HG03342 (cell line): ENCODE data around the gene KCMF1.

Experiments used
- ATAC-seq: cut with Tn5 transposase; IDR thresholded peaks from one replicate; pipeline ENCODE4 v1.9.1; 2021; ENCODE audit warnings: mild to moderate bottlenecking, moderate library complexity; ENCODE audit not compliant: unreplicated experiment

The KCMF1 gene

DNA sequence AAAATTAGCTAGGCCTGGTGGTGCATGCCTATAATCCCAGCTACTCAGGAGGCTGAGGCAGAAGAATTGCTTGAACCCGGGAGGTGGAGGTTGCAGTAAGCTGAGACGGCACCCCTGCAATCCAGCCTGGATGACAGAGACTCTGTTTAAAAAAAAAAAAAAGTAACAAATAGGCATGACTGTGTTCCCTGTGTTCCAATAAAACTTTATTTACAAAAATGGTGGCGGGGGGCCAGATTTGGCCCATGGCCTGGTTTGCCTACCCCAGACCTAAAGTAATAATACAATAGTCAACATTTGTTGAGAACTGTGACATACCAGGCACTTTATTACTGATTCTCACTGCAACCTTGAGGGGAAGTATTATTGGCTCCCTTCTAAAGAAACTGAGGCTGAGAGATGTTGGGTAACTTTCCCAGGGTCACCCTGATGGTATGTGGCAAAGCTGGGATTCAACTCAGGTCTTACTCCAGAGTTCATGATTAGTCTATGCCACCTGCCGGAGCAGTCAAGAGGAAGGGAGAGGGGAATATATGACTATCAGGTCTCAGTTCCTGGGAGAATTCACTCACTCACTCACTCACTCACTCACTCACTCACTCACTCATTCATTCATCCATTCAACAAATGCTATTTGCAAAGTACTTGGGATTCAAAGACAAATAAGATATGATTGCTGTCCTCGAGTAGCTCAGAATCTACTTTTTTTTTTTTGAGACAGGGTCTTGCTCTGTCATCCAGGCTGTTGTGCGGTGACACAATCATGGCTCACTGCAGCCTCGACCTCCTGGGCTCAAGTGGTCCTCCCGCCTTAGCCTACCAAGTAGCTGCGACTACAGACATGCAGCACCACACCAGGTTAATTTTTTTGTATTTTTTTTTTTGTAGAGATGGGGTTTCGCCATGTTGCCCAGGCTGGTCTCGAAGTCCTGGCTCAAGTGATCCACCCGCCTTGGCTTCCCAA, 14.3 kb upstream of the KCMF1 start:
- ATAC-seq: no peak

- ATAC-seq: no peak
Measured at GRCh38 chr2:84957771-84958134, 13.2 kb upstream of the KCMF1 start.

DNA sequence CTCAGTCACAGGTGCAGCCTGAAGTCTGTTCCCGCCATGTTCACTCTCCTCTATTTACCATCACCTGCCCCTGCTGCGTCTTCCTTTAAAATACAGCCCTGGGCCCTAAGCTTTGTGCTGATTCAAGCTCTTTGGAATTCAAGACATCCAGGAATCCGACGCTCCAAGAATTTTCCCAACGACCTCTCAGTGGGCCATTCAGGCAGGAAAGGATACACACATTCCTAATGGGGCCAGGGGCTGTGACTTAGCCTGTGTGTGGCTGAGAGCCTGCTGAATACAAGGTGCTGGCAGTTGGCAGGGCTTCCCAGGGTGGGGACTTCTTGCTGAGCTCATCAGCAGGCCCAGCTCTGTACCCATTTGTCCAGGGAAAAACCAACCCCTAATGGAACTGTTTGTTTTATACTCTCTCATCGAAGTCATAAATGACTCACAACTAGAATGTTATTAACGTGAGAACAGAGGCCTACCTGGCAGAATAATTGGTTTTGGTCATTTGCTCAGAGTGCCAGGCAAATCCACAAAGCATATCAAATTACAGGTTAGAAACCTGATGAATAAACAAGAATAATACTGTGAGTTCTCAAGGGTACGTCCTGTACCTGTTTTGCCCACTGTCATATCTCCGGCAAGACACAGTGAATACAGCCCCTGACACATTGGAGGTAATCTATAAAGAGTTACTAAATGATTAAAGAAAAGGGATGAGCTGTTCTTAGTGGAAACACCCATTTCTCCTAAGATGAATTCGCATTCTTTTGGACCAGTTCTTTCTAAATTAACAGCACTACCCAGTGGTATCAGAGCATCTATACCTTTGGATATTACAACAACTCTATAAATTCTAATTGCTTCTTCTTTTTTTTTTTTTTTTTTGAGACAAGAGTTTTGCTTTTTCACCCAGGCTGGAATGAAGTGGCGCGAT, 12.6 kb upstream of the KCMF1 start:
- ATAC-seq: no peak

- no peak for ATAC-seq
Measured at GRCh38 chr2:84959095-84959565, 11.8 kb upstream of the KCMF1 start.

GRCh38 chr2:84959566-84960506, 11.1 kb upstream of the KCMF1 start:
- ATAC-seq: no peak

GRCh38 chr2:84962917-84963316, 8.0 kb upstream of the KCMF1 start:
- no peak for ATAC-seq

GRCh38 chr2:84963323-84963691, 7.7 kb upstream of the KCMF1 start:
- no peak for ATAC-seq

DNA sequence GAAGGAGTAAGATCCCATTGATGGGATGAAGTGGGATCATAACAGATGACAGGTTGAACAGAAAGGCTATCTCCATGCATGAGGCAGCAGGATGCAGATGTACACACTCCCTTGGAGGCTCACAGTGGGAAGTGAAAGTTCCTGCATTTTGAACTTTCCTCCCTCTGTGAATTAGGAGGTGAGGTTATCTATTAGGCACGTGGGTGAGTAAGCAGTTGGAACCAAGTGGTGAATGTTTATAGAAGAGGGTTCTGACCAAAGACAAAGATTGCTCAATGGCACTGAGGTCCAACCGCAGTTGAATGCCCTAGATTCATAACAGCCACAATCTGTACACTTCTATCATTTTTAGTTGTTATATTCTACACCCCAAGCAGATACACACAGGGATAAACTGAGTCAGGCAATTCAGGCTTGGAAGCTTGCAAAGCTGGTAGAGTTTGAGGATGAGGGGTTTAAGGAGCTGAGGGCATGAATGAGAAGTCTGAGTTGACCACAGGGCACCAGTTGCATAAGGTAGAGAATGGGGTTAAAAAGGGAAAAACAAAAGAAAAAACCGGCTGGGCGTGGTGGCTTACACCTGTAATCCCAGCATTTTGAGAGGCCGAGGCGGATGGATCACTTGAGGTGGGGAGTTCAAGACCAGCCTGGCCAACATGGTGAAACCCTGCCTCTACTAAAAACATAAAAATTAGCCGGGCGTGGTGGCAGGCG, 7.1 kb upstream of the KCMF1 start:
- no peak for ATAC-seq

GRCh38 chr2:84964406-84965191, 6.4 kb upstream of the KCMF1 start:
- ATAC-seq: no peak

DNA sequence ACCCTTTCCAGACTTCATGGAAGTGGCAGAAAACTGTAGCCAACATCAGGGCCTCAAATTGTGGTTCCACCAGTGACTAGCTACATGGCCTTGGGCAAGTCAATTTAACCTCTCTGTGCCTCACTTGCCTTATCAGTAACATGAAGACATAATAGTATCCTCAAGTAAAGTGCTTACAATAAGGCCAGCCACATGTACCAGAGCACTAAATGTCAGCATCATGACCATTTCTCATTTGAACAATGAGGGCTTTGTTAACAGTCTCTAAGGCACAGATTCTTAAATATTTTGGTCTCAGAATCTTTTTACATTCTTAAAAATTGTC, 5.8 kb upstream of the KCMF1 start:
- ATAC-seq: no peak

GRCh38 chr2:84965827-84966226, 5.1 kb upstream of the KCMF1 start:
- ATAC-seq: no peak

GRCh38 chr2:84966731-84967130, 4.2 kb upstream of the KCMF1 start:
- no peak for ATAC-seq

DNA sequence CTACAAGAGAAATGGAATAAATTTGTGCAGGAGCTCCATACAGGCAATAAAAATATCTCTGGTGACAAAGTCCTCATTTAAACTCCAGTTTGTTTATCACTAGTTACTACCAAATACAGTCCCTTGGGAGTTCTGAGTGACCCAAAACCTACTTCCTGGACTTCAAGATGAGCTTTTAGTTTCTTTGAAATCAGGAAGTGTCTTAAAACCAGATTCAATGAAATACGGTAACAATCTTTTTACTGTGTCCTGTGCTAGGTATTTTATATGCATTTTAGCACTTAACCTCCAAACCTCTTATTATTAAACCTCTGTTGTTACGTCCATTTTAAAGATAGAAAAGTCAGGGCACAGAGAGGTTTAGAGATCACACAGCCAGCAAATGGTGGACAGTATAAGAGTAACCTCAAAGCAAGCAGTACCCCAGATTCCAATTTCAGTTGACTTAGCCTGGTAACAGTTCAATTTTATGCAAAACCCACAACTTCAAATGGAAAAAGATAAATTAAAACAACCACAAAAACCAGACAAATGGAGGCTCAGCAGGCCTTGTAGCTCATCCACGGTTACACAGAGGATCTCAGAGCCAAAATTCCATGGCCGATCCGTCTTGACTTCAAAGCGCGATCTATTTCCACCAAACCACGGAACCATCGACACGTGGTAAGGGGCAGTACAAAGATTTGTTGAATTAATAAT, 1.3 kb upstream of the KCMF1 start:
- ATAC-seq: no peak

DNA sequence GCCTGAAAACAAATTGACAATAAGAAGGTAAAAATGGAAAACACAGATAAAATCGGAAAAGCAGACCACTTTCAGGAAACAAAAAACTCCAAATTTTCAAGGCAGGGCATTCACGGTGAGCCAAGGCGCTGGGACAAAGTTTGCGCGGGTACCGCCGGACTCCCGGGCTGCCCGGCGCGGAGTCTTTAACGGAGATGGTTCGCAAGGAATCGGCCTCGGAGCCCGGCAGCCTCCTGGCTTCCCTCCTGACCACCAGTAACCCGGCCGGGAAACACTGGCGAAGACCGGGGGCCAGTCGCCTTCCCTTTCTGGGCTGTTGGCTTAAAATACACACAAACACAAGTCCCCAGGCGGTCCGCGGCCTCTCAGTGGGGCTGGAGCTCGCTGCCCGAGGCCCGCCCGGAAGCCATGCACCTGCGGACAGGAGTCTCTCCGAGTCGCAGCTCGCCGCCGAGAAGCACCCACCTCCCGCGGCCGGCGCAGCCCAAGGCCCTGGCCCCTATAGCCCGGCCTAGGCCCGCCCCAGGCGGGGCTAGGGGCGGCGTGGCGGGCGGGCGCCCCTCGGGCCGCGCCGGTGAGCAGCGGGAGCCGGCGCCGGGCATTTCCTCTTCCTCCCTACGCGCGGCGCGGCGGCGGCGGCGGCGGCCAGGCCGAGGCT, 622 bp upstream of the KCMF1 start:
- ATAC-seq: peak; percentile 39

DNA sequence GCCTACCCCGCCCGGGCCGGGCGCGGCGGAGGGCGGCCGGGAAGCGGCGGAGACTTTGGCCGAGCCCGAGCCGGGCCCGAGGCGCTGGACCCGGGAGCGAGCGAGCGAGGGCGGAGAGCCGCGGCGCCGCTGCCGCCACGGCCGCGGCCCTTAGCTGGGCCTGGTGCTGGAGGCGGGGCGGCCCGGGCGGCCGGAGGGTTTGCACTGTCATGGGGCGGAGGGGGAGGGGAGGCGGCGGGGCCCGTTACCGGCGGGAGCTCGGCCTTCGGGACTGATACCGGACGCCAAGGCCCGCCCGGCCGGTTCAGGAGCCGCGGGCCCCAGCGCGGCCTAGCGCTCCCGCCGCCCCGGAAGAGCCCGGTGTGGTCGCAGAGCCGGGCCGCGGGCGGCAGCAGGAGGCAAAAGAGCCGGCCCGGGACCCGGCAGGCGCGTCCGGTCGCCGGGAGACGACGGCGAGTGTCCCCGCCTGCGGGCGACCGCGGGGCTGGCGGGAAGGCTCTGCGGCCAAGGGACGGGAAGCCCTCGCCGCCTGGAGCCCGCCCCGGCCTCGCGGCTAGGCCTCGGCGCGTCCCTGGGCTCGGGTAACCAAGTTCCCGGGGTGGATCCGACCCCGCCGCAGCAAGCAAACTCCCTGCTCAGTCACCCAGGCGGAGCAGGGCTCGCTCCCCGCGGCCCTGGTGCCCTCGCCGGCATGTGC, 697 bp downstream of the KCMF1 start:
- ATAC-seq: peak; percentile 31

DNA sequence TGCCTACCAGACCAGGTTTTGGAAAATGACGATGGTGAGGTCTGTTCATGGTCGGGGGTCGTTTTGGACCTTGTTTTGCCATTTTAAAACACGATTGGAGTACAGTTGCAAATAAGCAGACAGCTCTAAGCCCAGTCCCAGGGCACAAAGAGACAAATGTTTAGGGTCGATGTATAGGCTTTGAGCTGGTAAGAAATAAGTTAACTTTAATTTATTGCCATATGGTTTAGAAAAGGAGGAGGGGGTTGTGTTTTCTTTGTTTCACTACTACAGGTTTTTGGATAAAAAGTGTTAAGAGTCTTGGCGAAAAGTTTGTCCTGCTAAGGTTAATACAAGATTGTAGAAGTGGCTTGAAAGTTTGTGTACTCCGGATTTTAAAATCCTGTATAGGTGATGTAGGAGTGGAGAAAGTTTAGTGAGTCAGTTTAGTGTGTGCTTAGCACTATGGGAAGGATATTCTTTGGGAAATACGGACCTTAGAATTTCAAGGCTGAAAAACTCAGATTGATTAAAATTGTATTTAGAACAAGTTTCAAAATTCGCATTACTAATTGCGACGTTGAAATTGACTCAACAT, 1.3 kb downstream of the KCMF1 start:
- no peak for ATAC-seq

DNA sequence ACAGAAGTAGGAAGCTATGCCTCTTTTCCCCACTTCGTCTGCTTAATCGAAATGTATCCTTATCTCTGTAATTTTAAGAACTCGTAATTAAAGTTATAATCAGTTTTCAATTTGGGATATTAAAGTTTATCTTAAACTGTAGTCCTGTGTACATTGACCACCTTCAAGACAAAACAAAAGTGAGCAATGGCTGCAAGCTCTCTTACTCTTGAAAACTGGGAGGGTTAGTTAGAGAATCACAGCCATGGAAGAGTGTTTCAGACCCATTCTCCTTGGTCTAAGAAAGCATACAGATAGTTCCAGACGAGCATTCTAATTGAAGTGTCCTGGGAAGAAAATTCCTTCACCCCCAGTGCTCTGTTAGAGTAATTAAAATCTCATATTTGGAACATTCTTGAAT, 2.0 kb downstream of the KCMF1 start:
- no peak for ATAC-seq
